GM18858 (cell line): ENCODE results near the gene IGFBPL1.
"Not testable (repeated sequence)": the region's sequence is repeated elsewhere in the genome, so short reads cannot be mapped to it uniquely, and the experiment has no call there.

ENCODE experiments used
- ATAC-seq: cut with Tn5 transposase; IDR thresholded peaks from one replicate; pipeline ENCODE4 v1.9.1; 2021; ENCODE audit not compliant: unreplicated experiment

IGFBPL1 gene

GRCh38 chr9:38399191-38399590, 25.1 kb downstream of the IGFBPL1 start:
- ATAC-seq = not testable (repeated sequence)

- ATAC-seq = no peak
Measured at GRCh38 chr9:38396371-38396671, 27.9 kb downstream of the IGFBPL1 start.

DNA sequence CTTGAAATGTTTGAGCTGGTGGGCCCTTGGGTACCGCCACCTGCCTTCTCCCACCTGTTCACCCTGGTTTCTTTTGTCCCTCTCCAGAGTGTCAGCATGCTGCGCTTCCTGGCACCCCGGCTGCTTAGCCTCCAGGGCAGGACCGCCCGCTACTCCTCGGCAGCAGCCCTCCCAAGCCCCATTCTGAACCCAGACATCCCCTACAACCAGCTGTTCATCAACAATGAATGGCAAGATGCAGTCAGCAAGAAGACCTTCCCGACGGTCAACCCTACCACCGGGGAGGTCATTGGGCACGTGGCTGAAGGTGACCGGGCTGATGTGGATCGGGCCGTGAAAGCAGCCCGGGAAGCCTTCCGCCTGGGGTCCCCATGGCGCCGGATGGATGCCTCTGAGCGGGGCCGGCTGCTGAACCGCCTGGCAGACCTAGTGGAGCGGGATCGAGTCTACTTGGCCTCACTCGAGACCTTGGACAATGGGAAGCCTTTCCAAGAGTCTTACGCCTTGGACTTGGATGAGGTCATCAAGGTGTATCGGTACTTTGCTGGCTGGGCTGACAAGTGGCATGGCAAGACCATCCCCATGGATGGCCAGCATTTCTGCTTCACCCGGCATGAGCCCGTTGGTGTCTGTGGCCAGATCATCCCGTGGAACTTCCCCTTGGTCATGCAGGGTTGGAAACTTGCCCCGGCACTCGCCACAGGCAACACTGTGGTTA, 28.4 kb downstream of the IGFBPL1 start:
- ATAC-seq = no peak

GRCh38 chr9:38394416-38394815, 29.8 kb downstream of the IGFBPL1 start:
- ATAC-seq = no peak

DNA sequence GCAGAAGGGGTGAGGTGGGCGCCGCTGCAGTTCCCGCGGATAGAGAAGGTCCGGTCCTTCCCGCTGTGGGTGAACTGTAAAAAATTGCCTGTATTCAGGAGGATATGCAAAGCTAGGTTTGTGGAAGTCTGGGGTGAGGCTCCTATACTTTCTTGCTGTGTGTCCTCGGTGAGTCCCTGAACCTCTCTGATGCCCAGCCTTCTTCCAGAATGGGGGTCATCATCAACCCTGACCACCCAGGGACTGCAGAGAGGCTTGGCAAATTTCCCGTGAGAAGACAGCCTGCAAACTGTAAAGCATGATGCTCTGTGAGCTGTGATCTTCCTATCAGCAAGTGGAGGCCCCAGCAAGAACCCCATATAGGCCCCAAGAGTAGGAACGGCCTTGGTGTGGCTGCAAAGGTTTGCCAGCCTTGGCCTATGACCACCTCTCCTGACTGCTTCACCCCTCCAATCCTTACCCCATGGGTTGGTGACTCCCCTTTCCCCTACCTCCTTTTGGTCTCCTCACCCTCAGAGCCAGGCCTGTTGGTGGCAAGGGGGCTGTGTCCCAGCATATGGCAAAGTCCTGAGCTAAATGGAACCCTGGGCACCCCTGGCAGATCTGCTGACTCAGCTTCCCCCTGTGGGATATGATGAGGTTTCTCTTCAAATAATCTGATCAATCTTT, 31.0 kb downstream of the IGFBPL1 start:
- ATAC-seq = no peak

- peak; percentile 98 for ATAC-seq
Measured at GRCh38 chr9:38392235-38393127, 31.8 kb downstream of the IGFBPL1 start, which contains the start of gene ALDH1B1. Gene ALDH1B1, plus strand, starts transcription at chr9:38392702. Its CDS starts 3,047 bp downstream, at chr9:38395749.

GRCh38 chr9:38391278-38392118, 32.8 kb downstream of the IGFBPL1 start:
- ATAC-seq = no peak

DNA sequence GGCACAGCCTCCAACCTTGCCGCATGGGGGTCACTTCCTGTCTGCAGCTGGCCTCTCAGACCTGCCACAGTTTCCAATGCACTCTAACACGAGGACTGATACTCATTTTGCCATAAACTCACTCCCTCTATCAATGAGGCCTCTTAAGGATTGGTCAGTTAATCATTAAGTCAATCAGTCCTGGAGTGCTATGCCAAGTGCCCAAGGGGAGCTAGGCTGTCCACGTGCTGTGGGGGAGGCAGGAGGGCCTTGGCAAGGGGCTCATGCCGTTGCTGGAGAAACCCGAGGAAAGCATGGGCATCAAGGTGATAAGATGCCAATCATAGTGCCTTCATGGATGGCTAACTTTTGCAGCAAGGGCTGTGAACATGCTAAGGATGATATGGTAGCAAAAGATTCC, 33.4 kb downstream of the IGFBPL1 start:
- ATAC-seq = no peak

DNA sequence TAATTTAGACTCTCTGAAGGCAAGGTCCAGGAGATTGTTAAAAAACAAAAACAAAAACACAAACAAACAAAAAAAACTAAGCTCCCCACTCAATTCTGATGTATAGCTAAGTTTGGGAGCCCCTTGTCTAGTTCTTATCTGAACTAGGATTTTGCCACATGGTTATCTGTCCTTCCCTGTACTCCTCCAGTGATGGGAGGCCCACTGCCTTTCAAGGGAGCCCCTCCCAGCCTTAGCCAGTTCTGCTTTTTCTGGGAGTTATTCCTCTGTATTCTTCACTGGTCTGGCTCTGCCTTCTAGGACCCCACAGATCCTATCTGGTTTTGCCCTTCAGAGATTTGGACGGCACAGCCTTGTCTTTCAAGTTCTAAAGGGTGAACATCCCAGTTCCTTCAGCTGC, 33.8 kb downstream of the IGFBPL1 start:
- ATAC-seq = no peak

GRCh38 chr9:38389313-38389712, 34.9 kb downstream of the IGFBPL1 start:
- ATAC-seq = no peak

DNA sequence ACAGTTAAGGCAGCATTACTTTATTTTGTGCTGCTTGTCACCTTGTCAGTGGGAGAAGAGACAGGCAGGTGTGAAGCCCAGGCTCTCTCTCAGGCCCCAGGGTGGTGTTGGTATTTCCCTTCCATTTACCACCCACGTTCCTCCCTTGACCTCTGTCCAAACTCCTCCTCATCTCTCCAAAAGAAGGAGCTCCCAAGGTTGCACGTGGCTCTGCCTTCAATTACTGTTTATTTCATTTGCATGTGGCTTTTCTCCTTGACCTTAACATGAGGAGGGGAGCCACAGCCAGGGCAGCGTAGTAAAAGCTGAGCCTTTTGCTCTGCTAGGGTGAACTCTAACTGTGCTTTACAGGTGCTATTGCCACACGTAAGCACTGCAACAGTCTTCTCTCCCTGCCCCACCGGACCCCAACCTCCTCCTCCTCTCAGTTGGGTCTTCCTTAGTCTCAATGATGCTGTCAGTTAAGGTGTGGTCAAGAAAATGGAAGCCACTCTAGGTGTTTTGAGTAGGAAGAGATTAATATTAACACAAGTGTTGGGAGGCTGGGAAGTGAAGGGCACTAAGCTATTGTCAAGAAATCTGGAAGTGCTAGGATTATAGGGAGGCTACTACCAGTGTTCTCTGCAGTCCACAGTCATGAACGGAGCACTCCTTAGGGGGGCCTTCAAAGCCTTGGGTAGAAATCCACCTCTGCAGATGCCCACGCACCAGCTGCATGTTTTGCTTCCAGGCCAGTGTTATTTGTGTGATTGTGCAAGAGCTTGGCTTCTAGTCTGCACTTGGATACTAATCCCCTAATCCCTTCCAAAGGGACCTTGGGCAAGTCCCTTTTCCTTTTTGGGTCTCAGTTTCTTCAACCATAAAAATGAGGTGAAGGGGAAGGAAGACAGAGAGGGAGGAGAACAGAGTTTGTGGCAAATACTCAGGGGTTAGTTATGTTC, 35.7 kb downstream of the IGFBPL1 start:
- ATAC-seq = no peak

DNA sequence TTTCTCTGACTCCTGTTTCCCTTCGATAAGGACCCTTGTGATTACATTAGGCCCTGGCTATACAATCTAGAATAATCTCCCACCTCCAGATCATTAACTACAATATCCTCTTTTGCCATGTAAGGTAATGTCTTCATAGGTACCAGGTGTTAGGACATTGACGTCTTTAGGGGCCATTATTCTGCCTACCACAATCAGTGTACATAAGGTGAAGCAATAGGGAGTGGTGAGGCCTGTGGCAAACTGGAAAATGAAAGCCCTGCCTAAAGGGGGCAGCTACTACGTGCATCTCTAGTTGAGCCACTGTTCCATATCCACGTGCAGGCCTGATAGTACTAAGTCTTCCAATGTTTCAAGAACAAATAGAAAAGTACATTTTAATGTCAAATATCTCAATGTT, 36.5 kb downstream of the IGFBPL1 start:
- no peak for ATAC-seq

- no peak for ATAC-seq
Measured at GRCh38 chr9:38387066-38387465, 37.2 kb downstream of the IGFBPL1 start.

GRCh38 chr9:38386319-38386895, 37.8 kb downstream of the IGFBPL1 start:
- no peak for ATAC-seq

DNA sequence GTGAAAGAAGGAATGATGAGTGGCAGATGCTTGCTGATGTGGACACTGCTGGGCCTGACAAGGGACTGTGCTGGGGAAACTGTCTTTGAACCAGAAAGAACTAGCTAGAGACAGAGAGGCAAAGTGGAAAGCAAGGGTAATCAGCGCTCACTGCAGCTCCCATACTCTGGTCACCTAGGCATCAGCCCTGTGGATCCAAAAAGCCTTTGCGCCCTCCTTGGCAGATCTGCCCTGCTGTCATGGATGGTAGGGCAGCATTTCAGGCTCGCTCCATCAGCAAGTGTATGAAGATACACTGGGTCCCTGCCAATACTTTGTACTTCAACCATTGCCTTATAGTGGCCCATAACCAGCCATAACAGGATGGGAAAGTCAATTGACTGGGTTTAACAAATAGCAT, 38.4 kb downstream of the IGFBPL1 start:
- ATAC-seq = no peak

GRCh38 chr9:38384990-38385848, 39.0 kb downstream of the IGFBPL1 start:
- ATAC-seq = no peak

DNA sequence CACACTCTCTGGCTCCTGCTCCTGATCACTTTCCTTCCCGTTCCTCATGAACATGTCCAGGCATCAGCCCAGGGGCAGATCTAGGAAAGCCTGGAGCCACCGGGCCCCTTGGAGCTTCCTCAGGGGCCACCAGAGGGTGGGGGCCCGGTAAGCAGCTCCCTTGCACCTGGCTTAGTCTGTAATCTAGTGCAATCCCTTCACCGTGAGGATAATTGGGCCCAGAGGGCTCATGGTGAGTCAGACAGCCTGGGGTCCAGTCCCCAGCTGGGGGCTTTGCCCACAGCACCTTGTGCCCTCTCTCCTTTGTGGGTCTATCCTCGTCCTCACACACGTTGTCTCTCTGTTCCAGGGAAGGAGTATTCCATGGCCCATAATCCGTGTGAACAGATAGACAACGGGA, 42.1 kb downstream of the IGFBPL1 start:
- ATAC-seq = no peak

DNA sequence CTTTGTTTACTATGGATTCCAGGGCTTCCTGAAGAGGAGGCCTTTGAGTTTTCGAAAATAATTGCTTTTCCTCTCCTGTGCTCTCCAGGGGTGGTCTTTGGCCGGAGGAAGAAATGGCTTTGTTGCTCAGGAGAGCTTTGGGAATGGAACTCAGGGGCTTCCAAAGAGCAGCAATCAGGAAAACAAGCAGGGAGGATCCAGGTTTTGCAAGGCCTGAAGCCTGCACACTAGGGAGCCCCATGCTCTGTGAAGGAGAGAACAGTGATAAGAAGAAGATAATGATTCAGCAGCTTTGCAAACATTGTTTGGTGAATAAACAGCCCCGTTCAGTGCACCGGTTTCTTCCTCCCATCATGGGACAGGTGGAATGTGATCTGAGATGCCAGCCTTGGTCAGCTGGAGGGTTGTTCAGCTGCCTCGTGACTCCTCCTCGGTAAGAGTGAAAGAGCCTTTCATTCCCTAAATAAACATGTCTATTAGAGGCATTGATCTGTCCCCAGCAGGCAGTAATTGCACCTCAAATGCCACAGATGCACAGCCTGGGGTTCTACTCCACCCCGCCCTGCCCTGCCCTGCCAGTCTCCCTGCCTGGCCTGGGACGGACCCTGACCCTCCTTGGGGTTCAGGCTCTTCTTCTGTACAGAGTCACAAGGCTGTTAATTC, 43.3 kb downstream of the IGFBPL1 start:
- no peak for ATAC-seq
